Epidermal melanocyte (primary cell): ENCODE results near the gene AMHR2.
A peak's percentile ranks its signal among the peaks of the same experiment; 100 is the strongest.
"Not testable (repeated sequence)": the region's sequence is repeated elsewhere in the genome, so short reads cannot be mapped to it uniquely, and the experiment has no call there.

Experiments used
- DNase-seq: peaks from one replicate; pipeline ENCODE4 v3.0.0; 2011; ENCODE audit warnings: low spot score; ENCODE audit not compliant: insufficient read length

The AMHR2 gene

GRCh38 chr12:53423597-53423996, at the start of gene AMHR2:
Gene AMHR2, plus strand, starts transcription at chr12:53423855. Its CDS starts 80 bp downstream, at chr12:53423935.
- no peak for DNase-seq

- DNase-seq = not testable (repeated sequence)
These were observed 49.4 kb upstream of the AMHR2 start for GRCh38 chr12:53374277-53374676.

GRCh38 chr12:53376747-53377146, 46.9 kb upstream of the AMHR2 start:
- no peak for DNase-seq

DNA sequence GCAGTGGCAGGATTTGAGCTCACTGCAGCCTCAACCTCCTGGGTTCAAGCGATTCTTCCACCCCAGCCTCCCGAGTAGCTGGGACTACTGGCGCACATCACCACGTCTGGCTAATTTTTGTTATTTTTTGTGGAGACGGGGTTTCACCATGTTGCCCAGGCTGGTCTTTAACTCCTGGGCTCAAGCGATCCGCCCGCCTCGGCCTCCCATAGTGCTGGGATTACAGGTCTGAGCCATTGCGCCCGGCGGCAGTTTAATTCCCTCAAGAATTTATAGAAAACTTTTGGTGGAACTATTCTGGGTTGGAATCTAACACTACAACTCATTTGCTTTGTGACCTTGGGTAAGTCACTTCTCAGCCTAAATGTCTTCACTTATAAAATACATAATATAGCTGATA, 45.4 kb upstream of the AMHR2 start:
- DNase-seq = no peak

DNA sequence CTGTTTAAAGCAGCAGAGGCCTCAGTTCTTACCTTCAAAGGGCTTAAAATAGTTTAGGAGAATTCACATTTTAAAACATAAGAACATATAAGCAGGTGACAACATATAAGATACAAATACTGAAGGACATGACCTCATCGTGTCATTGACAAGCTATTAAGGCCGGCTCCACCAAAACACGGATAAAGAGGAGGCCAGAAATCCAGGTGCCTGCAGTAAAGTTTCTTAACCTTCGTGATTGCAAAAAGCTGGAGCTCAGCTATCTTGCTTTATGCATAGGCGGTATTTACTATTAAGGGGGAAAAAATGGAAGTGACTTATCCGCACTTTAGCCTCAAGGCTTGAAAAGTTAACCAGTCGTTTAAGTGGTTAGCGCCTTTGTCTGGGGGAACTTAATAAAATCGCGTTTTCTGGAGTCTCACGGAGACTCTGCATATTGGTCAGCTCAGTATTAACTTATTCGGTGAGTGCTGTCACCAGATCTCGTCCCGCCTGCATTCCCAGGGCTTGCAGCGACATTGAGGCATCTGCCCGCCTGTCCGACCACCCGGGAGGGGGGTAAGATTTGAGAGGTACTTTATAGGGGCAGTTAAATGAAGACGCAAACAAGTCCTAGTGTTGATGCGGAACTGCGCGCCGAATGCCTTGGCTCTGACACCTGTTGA, 44.8 kb upstream of the AMHR2 start:
- no peak for DNase-seq

DNA sequence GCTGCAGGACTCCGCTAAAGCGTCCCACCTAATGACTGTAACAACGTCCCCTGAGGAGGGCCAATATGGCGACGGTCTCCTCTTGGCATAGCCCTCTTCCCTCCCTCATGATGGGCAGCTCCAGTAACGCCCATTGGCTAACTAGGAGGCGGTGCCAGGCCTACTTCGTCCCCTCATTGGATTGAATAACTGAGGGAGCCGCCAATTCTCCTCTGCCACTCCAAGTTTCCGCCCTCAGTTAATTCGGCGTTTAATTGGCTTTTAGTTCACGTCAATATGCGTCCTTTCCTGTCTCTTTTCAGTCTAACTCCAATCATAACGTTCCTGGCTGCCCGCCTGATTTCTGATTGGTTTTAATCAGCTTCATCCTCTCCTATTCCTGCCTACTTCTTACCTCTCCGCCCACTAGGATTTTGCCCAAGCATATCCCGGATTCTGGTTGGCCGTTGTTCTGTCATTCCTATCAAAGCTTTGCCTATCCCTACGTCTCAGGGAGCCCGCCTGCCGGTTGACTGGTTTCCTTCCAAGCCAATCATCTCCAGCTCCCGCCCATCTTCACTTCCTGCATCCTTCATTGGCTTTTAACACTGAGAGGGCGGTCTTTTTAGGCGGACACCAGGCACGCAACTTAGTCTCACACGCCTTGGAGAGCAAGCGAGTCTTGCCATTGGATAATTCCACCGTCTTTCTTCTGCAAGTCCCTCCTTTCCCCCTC, 44.1 kb upstream of the AMHR2 start:
- DNase-seq = peak; percentile 93

DNA sequence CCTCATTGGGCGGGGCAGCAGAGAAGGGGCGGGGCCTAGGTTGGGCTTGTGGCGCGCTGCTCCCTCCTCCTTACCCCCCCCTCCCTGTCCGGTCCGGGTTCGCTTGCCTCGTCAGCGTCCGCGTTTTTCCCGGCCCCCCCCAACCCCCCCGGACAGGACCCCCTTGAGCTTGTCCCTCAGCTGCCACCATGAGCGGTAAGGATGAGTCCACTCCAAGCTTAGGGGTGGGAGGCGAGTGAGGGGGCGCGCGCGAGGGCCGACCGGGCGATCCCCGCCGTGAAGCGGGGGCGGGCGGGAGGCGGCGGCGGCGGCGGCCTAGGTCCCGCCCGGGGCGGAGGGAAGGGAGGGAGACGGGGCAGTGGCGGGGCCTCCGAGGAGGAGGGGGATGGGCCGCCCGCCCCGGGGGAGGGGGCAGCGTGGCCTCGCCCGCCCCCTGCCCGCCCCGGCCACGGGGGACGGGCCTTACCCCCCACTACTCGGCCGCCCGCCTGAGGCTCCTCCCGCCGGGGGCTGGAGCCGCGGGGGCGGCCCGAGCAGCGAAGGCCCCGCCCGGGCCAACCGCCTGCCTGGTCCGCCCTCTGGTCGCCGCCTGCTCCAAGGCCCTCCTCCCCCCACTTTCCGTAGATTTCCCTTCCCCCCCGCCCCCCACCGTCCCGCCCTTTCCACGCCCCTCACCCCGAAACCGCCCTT, 43.4 kb upstream of the AMHR2 start, which contains the start of gene SP1:
SP1 (plus strand) TSS at position 73 of the 690 bp plus-strand sequence; CDS start at position 189, 116 bp downstream.
- no peak for DNase-seq

DNA sequence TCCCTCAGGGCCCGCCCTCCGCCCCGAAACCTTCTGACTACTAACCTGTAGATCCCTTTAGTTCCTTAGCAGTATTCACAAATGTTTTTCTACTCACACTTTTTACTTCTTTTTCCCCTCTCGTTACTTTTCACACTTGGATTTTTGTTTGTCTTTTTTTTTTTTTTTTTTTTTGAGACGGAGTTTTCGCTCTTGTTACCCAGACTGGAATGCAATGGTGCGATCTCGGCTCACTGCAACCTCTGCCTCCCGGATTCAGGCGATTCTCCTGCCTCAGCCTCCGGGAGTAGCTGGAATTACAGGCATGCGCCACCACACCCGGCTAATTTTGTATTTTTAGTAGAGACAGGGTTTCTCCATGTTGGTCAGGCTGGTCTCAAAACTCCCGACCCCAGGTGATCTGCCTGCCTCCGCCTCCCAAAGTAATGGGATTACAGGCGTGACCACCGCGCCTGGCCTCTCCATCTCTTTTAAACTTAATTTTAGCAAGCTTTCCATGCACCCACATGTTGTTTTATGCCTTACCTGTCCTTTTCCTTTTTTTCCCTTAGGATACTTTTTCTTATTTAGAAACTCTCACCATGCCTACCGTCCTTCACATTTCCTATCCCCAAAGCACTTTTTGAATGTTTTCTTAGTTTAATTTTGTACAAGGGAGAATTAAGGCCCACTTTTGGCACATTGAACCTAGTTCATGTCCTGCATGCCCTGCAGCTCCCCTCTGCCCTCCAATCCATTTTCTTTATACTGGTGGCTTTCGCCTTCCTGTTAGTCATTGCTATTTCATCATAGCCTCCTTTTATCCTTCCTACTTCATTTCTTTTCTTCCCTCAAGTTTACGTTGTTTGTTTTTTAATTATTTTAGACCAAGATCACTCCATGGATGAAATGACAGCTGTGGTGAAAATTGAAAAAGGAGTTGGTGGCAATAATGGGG, 42.6 kb upstream of the AMHR2 start:
- no peak for DNase-seq

DNA sequence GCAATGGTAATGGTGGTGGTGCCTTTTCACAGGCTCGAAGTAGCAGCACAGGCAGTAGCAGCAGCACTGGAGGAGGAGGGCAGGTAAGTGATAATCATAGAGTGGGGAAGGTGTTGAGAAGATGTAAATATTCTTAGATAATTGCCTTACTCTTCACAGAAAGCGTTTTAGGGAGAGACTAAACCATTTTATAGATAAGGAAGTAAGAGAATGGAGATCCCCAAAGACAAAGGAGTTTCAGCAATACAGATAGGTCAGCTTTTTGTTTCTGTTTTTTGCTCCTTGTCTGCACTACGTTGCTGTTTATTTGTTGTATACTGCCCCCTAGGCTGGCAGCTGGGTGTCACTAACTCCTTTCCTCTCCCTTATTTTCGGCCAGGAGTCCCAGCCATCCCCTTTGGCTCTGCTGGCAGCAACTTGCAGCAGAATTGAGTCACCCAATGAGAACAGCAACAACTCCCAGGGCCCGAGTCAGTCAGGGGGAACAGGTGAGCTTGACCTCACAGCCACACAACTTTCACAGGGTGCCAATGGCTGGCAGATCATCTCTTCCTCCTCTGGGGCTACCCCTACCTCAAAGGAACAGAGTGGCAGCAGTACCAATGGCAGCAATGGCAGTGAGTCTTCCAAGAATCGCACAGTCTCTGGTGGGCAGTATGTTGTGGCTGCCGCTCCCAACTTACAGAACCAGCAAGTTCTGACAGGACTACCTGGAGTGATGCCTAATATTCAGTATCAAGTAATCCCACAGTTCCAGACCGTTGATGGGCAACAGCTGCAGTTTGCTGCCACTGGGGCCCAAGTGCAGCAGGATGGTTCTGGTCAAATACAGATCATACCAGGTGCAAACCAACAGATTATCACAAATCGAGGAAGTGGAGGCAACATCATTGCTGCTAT, 41.7 kb upstream of the AMHR2 start:
- DNase-seq = no peak

DNA sequence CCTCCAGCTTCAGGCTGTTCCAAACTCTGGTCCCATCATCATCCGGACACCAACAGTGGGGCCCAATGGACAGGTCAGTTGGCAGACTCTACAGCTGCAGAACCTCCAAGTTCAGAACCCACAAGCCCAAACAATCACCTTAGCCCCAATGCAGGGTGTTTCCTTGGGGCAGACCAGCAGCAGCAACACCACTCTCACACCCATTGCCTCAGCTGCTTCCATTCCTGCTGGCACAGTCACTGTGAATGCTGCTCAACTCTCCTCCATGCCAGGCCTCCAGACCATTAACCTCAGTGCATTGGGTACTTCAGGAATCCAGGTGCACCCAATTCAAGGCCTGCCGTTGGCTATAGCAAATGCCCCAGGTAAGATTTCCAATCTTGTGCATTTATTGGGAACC, 40.4 kb upstream of the AMHR2 start:
- DNase-seq = no peak

DNA sequence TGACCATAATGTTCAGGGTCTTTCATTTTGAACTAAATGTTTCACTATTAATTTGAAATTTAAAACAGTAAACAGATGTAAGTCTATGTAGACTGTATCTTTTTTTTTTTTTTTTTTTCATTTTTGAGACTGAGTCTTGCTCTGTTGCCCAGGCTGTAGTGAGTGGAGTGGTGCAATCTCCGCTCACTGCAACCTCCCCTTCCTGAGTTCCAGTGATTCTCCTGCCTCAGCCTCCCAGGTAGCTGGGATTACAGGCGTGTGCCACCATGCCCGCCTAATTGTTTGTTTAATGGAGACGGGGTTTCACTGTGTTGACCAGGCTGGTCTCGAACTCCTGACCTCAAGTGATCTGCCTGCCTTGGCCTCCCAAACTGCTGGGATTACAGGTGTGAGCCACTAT, 37.3 kb upstream of the AMHR2 start:
- not testable (repeated sequence) for DNase-seq

GRCh38 chr12:53388932-53389331, 34.7 kb upstream of the AMHR2 start:
- DNase-seq = no peak

- DNase-seq = no peak
These were observed 34.0 kb upstream of the AMHR2 start for GRCh38 chr12:53389702-53390101.

- no peak for DNase-seq
These were observed 31.9 kb upstream of the AMHR2 start for GRCh38 chr12:53391724-53392123.

- DNase-seq = no peak
These were observed 23.8 kb upstream of the AMHR2 start for GRCh38 chr12:53399896-53400295.

GRCh38 chr12:53402351-53402750, 21.3 kb upstream of the AMHR2 start:
- not testable (repeated sequence) for DNase-seq

DNA sequence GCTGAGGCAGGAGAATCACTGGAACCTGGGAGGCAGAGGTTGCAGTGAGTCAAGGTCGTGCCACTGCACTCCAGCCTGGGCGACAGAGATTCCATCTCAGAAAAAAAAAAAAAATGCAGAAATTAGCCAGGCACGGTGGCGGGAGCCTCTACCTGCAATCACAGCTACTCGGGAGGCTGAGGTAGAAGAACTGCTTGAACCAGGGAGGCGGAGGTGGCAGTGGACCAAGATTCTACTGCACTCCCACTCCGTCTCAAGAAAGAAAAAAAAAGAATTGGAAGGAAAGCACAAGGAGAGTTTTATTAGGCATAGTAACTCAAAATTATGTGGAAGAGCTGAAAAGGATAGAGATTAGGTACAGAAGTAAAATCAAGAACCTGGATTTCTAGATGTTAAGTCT, 20.8 kb upstream of the AMHR2 start:
- DNase-seq = no peak

GRCh38 chr12:53410951-53411350, 12.7 kb upstream of the AMHR2 start:
- no peak for DNase-seq

DNA sequence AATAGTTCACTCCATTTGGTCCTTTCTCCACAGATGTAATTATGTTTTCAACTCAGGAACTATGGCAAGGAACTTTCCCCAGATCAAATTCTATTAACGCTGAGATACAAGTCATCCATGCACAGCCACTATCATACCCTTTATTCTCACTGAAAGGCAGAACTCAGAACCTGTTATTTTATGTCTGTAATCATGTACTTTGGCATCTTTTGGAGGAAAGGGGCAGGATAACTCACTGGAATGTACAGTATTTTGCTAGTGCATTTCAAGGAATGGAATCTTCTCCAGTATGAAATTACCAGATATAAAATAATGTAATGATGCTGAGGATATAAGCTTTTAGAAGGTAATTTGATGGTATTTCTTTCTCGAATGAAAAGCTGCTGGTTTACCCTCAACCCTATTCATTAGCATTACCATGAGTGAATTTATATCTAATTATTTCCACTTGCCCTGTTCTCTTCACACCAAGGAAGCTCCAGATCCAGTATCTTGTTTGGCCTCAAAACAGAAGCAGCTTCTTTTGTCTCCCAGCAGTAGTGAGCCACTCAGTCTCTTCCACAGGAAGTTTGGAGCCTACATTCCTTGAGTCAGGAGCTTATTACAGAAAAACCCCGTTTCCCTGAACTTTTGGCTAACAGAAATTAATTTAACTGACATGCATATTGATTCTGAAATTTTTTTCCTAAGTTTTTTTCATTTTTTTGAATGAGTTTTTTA, 10.0 kb upstream of the AMHR2 start:
- no peak for DNase-seq
